Measurements from ENCODE around the gene ZBTB46. TPM values are rescaled to one million over a fixed set of nuclear protein-coding genes. Genes with fewer than 3 reads are reported as not detected.
A peak's percentile ranks its signal among the peaks of the same experiment; 100 is the strongest.
"Not testable (repeated sequence)": the region's sequence is repeated elsewhere in the genome, so short reads cannot be mapped to it uniquely, and the experiment has no call there.

Gene ZBTB46
- total RNA-seq, 1 donor from 2014 or later = 52.2 TPM

DNA sequence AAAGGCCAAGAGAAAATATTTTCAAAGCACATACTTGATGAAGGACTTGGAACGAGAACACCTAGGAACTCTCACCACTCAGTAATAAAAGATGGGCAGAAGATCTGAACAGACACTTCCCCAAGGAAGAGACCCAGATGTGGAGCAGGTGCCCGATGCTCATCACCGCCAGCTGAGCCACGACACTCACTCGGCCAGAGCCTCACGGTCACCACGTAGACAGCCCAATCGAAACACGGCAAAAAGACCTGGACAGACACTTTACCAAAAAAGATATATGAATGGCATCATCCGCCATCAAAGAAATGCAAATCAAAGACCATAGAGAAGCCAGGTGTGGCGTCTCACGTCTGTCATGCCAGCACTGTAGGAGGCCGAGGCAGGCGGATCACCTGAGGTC is 49.9 kb downstream of the ZBTB46 start:
- Histone ChIP-seq H3K36me3 (ENCODE audit: control insufficient read depth in 3 of 3, insufficient read depth in 3 of 3, low read length in 3 of 3) (no peaks in the 10 kb centered on the region), H3K9ac (ENCODE audit: low read depth in 1 of 3, low read length in 3 of 3) (no peak overlapping the region), H3K9me3 (ENCODE audit: control insufficient read depth in 3 of 3, low read length in 3 of 3) (no peaks in the 10 kb centered on the region), H3K27me3 (ENCODE audit: control insufficient read depth in 3 of 3, insufficient read depth in 3 of 3, low read length in 3 of 3) (no peaks in the 10 kb centered on the region), H3K4me3 (ENCODE audit: low read length in 3 of 3) (no peak overlapping the region), H3K27ac (ENCODE audit: low read depth, low read length) (no peak overlapping the region), H3K4me1 (ENCODE audit: control insufficient read depth in 3 of 3, insufficient read depth in 3 of 3, low read length in 3 of 3) (no peaks in the 10 kb centered on the region)

DNA sequence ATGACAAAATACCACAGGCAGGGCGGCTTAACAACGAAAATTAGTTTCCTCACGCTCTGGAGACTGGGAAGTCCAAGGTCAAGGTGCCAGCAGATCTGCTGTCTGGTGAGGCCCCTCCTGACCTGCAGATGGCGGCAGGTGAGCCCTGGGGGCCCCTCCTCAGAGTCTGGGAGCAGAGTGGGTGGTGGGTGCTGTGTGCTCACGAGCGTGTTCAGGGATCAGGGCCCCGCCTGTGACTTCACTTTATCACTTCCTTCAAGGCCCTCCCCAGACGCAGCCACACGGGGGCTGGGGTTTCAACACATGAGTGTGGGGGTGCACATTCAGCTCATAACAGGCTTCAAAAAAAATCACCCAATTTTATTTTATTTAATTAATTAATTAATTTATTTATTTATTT is 52.2 kb downstream of the ZBTB46 start:
- Histone ChIP-seq H3K9ac (ENCODE audit: low read depth in 1 of 3, low read length in 3 of 3) (no peak overlapping the region), H3K27ac (ENCODE audit: low read depth, low read length) (no peak overlapping the region), H3K27me3 (ENCODE audit: control insufficient read depth in 3 of 3, insufficient read depth in 3 of 3, low read length in 3 of 3) (no peaks in the 10 kb centered on the region), H3K36me3 (ENCODE audit: control insufficient read depth in 3 of 3, insufficient read depth in 3 of 3, low read length in 3 of 3) (peaks cover 0 to 3% (median 0%) of the 10 kb centered on the region in 3 donors), H3K4me1 (ENCODE audit: control insufficient read depth in 3 of 3, insufficient read depth in 3 of 3, low read length in 3 of 3) (peaks cover 2 to 4% (median 3%) of the 10 kb centered on the region in 3 donors), H3K9me3 (ENCODE audit: control insufficient read depth in 3 of 3, low read length in 3 of 3) (no peaks in the 10 kb centered on the region), H3K4me3 (ENCODE audit: low read length in 3 of 3) (no peak overlapping the region)

DNA sequence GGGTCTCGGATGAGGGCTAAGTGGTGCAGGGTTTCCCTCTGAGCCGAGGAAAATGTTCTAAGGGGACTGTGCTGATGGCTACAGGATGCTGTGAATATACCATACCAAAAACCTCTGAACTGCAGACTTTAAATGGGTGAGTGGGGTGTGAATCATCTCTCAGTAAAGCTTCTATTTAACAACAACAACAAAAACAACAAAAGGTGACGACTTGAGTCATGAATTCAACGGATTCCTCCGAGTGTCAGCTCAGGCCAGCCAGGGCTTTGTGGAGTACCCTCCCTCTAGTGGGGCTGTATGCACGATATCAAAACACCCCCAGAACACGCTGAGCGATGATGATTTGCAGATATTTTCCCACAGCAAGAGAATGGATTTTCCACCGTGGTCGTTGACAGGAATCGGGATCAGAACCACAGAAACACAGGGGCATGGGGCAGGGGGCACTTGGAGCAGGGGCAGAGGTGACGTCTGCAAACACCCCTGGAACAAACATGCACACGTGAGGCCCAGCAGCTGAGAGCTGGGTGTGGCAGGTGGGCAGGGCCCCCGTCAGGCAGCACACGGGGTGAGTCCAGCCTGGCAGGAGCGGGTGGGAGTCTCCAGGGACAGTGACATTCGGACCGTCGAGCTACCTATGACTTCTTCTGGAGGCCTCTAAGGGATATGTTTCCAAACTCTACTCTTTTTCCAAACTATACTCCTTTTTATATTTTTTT is 52.9 kb downstream of the ZBTB46 start:
- no peaks in the 10 kb centered on the region for H3K27me3 ChIP-seq (ENCODE audit: control insufficient read depth in 3 of 3, insufficient read depth in 3 of 3, low read length in 3 of 3)
- H3K27ac ChIP-seq (ENCODE audit: low read depth, low read length) = no peak overlapping the region
- H3K4me1 ChIP-seq (ENCODE audit: control insufficient read depth in 3 of 3, insufficient read depth in 3 of 3, low read length in 3 of 3) = peaks cover 2 to 4% (median 3%) of the 10 kb centered on the region in 3 donors
- peaks cover 0 to 3% (median 0%) of the 10 kb centered on the region in 3 donors for H3K36me3 ChIP-seq (ENCODE audit: control insufficient read depth in 3 of 3, insufficient read depth in 3 of 3, low read length in 3 of 3)
- no peak overlapping the region for H3K9ac ChIP-seq (ENCODE audit: low read depth in 1 of 3, low read length in 3 of 3)
- H3K4me3 ChIP-seq (ENCODE audit: low read length in 3 of 3) = no peak overlapping the region
- H3K9me3 ChIP-seq (ENCODE audit: control insufficient read depth in 3 of 3, low read length in 3 of 3) = no peaks in the 10 kb centered on the region

DNA sequence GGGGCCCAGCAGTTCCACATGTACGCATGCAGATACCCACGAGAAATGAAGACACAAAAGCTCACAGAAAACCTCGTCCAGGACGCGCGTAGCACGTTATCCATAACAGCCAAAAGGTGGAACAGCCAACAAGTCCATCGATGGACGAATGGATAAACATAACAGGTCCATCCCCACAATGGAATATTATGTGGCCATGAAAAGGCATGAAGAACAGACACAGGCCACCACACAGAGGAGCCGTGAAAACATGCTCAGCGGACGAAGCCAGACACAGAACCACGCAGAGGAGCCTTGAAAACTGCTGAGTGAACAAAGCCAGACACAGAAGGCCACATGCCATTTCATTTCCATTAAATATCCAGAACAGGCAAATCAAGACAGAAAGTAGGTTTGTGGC is 53.5 kb downstream of the ZBTB46 start:
- H3K36me3 ChIP-seq (ENCODE audit: control insufficient read depth in 3 of 3, insufficient read depth in 3 of 3, low read length in 3 of 3) = peaks cover 0 to 3% (median 0%) of the 10 kb centered on the region in 3 donors

DNA sequence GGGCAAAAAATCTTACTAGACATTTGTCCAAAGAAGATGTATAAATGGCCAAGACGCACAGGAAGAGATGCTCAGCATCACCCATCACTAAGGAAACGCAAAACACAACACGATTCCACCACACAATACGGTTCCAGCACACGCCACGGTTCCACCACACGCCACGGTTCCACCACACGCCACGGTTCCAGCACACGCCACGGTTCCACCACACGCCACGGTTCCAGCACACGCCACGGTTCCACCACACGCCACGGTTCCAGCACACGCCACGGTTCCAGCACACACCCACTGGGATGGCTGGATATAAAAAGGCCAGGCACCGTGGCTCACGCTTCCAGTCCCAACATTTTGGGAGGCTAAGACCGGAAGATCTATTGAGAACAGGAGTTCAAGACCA is 54.2 kb downstream of the ZBTB46 start:
- not testable (repeated sequence) for H3K27ac ChIP-seq (ENCODE audit: low read depth, low read length); H3K9me3 ChIP-seq (ENCODE audit: control insufficient read depth in 3 of 3, low read length in 3 of 3); H3K4me3 ChIP-seq (ENCODE audit: low read length in 3 of 3); H3K9ac ChIP-seq (ENCODE audit: low read depth in 1 of 3, low read length in 3 of 3); H3K4me1 ChIP-seq (ENCODE audit: control insufficient read depth in 3 of 3, insufficient read depth in 3 of 3, low read length in 3 of 3); H3K27me3 ChIP-seq (ENCODE audit: control insufficient read depth in 3 of 3, insufficient read depth in 3 of 3, low read length in 3 of 3); H3K36me3 ChIP-seq (ENCODE audit: control insufficient read depth in 3 of 3, insufficient read depth in 3 of 3, low read length in 3 of 3)

More for the DNA sequence above, 53.5 kb downstream of the ZBTB46 start:
- H3K27me3 ChIP-seq (ENCODE audit: control insufficient read depth in 3 of 3, insufficient read depth in 3 of 3, low read length in 3 of 3) = no peaks in the 10 kb centered on the region
- no peak overlapping the region for H3K9ac ChIP-seq (ENCODE audit: low read depth in 1 of 3, low read length in 3 of 3)
- peaks cover 3 to 8% (median 6%) of the 10 kb centered on the region in 3 donors for H3K4me1 ChIP-seq (ENCODE audit: control insufficient read depth in 3 of 3, insufficient read depth in 3 of 3, low read length in 3 of 3)
- H3K9me3 ChIP-seq (ENCODE audit: control insufficient read depth in 3 of 3, low read length in 3 of 3) = no peaks in the 10 kb centered on the region
- H3K27ac ChIP-seq (ENCODE audit: low read depth, low read length) = no peak overlapping the region
- no peak overlapping the region for H3K4me3 ChIP-seq (ENCODE audit: low read length in 3 of 3)

DNA sequence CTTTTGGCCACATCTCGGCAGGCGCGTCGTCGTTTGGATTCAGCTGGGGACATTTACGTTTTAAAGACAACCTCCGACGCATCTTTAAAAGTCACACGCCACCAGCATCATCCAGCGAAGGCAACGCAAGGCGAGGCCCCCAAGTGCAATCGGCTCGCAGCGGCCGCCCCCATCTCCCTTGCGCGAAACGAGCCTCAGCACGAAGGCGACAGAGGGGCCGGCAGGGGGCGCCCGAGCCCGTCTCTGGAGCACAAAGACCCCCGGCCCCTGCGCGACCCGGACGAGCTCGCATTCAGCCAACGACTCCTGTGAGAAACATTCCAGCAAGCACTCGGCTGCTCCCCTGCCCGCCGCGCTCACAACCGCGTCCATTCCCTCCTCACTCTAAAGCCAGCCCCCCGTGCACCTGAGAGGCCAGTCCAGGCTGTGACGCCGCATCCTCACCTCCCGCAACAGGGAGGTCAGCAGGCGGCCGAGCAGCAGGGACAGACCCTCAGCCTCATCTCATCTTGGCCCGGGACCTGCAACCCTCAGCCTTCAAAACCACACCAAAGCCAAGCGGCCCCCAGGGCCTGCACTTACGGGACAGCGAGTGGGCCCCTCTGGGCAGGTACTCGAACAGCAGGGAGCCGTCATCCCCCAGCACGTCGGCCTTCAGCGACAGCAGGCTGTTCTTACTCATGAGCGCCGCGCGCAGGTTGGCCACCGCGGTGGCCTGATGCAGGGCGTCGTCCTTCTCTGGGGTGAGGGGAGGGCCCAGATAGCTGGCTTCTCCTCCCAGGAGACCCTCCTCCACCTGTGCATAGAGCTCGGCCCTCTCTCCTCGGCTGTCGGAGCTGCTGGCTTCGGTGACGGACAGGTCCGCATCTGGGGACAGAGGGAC is 55.7 kb downstream of the ZBTB46 start:
- Histone ChIP-seq H3K36me3 (ENCODE audit: control insufficient read depth in 3 of 3, insufficient read depth in 3 of 3, low read length in 3 of 3) (peaks cover 0 to 3% (median 0%) of the 10 kb centered on the region in 3 donors), H3K4me1 (ENCODE audit: control insufficient read depth in 3 of 3, insufficient read depth in 3 of 3, low read length in 3 of 3) (peaks cover 3 to 8% (median 7%) of the 10 kb centered on the region in 3 donors), H3K27me3 (ENCODE audit: control insufficient read depth in 3 of 3, insufficient read depth in 3 of 3, low read length in 3 of 3) (no peaks in the 10 kb centered on the region), H3K4me3 (ENCODE audit: low read length in 3 of 3) (peak overlapping the region in 1 of 3 donors; percentile 38), H3K27ac (ENCODE audit: low read depth, low read length) (no peak overlapping the region), H3K9me3 (ENCODE audit: control insufficient read depth in 3 of 3, low read length in 3 of 3) (no peaks in the 10 kb centered on the region), H3K9ac (ENCODE audit: low read depth in 1 of 3, low read length in 3 of 3) (no peak overlapping the region)

DNA sequence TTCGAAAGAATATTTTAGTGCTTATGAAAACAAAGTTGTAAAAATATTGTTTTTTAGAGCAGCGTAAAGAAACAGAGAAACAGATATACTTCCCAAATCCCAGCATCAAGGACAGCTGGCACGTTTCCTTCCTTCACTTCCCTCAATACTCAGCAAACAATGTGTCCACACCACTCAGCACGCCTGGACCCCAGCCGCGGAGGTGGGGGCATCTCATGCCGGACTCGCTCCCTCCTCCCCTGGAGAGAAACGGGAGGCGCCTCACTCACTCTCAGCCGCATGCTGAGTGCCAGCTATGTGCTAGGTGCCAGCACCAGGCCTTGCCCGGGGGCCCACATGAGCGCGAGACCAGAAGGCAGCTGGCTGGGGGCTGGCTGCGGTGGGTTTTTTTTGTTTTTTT is 56.8 kb downstream of the ZBTB46 start:
- no peak overlapping the region for H3K9ac ChIP-seq (ENCODE audit: low read depth in 1 of 3, low read length in 3 of 3)

DNA sequence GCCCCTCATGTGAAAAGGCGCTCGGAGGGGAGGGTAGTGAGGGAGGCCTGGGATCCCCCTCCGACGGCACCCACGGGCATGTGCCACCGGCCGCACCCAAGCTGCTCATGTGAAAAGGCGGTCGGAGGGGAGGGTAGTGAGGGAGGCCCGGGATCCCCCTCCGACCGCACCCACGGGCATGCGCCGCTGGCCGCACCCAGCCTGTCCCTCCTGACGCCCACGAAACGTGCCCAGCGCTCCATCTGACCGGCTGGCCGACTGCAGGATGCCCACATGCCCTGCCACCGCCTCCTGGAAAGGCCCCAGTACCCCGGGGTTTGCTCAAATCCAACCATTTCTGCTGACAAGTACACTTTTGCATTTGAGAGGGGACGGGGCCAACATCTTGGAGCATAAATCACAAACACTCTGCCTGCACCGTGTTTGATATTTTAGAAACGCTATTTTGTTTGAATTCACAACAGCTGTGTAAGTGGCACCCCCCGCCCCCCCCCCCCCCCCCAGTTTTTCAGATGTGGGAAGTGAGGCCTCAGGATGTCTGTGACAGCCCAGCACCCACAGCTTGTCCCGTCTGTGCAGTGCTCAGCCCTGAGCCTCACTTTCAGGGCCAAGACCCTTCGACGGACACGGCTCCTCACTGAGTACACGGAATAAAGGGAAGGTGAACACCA is 57.4 kb downstream of the ZBTB46 start:
- peaks cover 4 to 6% (median 6%) of the 10 kb centered on the region in 3 donors for H3K36me3 ChIP-seq (ENCODE audit: control insufficient read depth in 3 of 3, insufficient read depth in 3 of 3, low read length in 3 of 3)
- H3K27me3 ChIP-seq (ENCODE audit: control insufficient read depth in 3 of 3, insufficient read depth in 3 of 3, low read length in 3 of 3) = no peaks in the 10 kb centered on the region
- H3K9ac ChIP-seq (ENCODE audit: low read depth in 1 of 3, low read length in 3 of 3) = no peak overlapping the region
- no peaks in the 10 kb centered on the region for H3K9me3 ChIP-seq (ENCODE audit: control insufficient read depth in 3 of 3, low read length in 3 of 3)
- H3K27ac ChIP-seq (ENCODE audit: low read depth, low read length) = no peak overlapping the region
- H3K4me3 ChIP-seq (ENCODE audit: low read length in 3 of 3) = no peak overlapping the region
- H3K4me1 ChIP-seq (ENCODE audit: control insufficient read depth in 3 of 3, insufficient read depth in 3 of 3, low read length in 3 of 3) = peaks cover 3 to 8% (median 7%) of the 10 kb centered on the region in 3 donors

More for the DNA sequence above, 56.8 kb downstream of the ZBTB46 start:
- no peak overlapping the region for H3K27ac ChIP-seq (ENCODE audit: low read depth, low read length)
- H3K4me1 ChIP-seq (ENCODE audit: control insufficient read depth in 3 of 3, insufficient read depth in 3 of 3, low read length in 3 of 3) = peaks cover 3 to 8% (median 7%) of the 10 kb centered on the region in 3 donors
- no peak overlapping the region for H3K4me3 ChIP-seq (ENCODE audit: low read length in 3 of 3)
- H3K9me3 ChIP-seq (ENCODE audit: control insufficient read depth in 3 of 3, low read length in 3 of 3) = no peaks in the 10 kb centered on the region
- peaks cover 0 to 3% (median 2%) of the 10 kb centered on the region in 3 donors for H3K36me3 ChIP-seq (ENCODE audit: control insufficient read depth in 3 of 3, insufficient read depth in 3 of 3, low read length in 3 of 3)
- no peaks in the 10 kb centered on the region for H3K27me3 ChIP-seq (ENCODE audit: control insufficient read depth in 3 of 3, insufficient read depth in 3 of 3, low read length in 3 of 3)

DNA sequence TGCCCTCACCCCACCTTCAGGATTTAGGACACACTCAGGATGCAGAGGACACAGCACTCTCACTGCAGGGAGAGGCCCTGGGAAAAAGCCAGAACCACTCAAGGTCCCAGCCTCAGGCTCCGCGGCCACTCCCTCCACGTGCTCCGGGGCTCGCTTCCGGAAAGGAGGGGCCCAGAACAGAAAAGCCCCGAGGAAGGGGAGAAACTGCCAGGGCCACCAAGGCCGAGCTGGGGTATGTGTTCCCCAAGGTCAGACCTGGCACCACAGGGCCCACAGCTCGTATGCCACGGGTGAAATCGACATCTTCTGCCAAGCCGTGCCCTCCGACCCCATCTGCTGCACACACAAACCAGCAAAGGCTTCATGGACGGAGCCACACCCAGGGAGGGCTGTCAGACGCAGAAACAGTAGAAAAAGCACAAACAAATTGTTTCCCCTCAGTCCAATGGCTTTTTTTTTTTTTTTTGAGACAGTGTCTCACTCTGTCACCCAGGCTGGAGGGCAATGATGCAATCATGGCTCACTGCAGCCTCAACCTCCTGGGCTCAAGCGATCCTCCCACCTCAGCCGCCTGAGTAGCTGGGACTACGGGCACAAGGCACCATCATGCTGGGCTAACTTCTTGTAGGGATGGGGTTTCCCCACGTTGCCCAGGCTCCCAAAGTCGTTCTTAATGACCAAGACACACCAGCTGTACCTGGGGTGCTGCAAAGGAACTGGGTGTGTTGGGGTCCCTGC is 58.1 kb downstream of the ZBTB46 start:
- Histone ChIP-seq H3K4me1 (ENCODE audit: control insufficient read depth in 3 of 3, insufficient read depth in 3 of 3, low read length in 3 of 3) (peaks cover 3 to 8% (median 7%) of the 10 kb centered on the region in 3 donors), H3K4me3 (ENCODE audit: low read length in 3 of 3) (no peak overlapping the region), H3K36me3 (ENCODE audit: control insufficient read depth in 3 of 3, insufficient read depth in 3 of 3, low read length in 3 of 3) (peaks cover 5 to 7% (median 6%) of the 10 kb centered on the region in 3 donors), H3K27ac (ENCODE audit: low read depth, low read length) (no peak overlapping the region), H3K9me3 (ENCODE audit: control insufficient read depth in 3 of 3, low read length in 3 of 3) (no peaks in the 10 kb centered on the region), H3K27me3 (ENCODE audit: control insufficient read depth in 3 of 3, insufficient read depth in 3 of 3, low read length in 3 of 3) (no peaks in the 10 kb centered on the region), H3K9ac (ENCODE audit: low read depth in 1 of 3, low read length in 3 of 3) (no peak overlapping the region)
